ENCODE results near the gene APBB1. TPM values are rescaled to one million over a fixed set of nuclear protein-coding genes. Genes with fewer than 3 reads are reported as not detected.

APBB1 gene
- total RNA-seq, 1 donor from 2014 or later: 40.9 TPM

- no peaks in the 10 kb centered on the region for H3K4me1 ChIP-seq
- no peaks in the 10 kb centered on the region for H3K9me3 ChIP-seq
- no peaks in the 10 kb centered on the region for H3K27me3 ChIP-seq
- H3K4me3 ChIP-seq: no peak overlapping the region
- H3K27ac ChIP-seq: no peak overlapping the region
- TF ChIP-seq CTCF (IDR thresholded peaks at IDR 0.05): no peak
- DNase-seq: no peak
- intact Hi-C loops (cut with DNase I): no loop called here
- peaks cover 98% of the 10 kb centered on the region for H3K36me3 ChIP-seq
- ATAC-seq: no peak
These were observed 36.2 kb upstream of the APBB1 start for GRCh38 chr11:6455070-6455469.

- ATAC-seq (no peak), DNase-seq (no peak)
- TF ChIP-seq CTCF (IDR thresholded peaks at IDR 0.05): no peak
- Histone ChIP-seq H3K9me3 (no peaks in the 10 kb centered on the region), H3K27me3 (no peaks in the 10 kb centered on the region), H3K36me3 (peaks cover 93% of the 10 kb centered on the region), H3K4me3 (no peak overlapping the region), H3K4me1 (no peaks in the 10 kb centered on the region), H3K27ac (no peak overlapping the region)
- intact Hi-C loops (cut with DNase I): no loop called here
These were observed 34.3 kb upstream of the APBB1 start for GRCh38 chr11:6453152-6453551.

GRCh38 chr11:6452219-6452618 lies 33.3 kb upstream of the APBB1 start:
- DNase-seq (no peak), ATAC-seq (no peak)
- TF ChIP-seq CTCF (IDR thresholded peaks at IDR 0.05): no peak
- no peak overlapping the region for H3K27ac ChIP-seq
- H3K4me1 ChIP-seq: no peaks in the 10 kb centered on the region
- peaks cover 84% of the 10 kb centered on the region for H3K36me3 ChIP-seq
- no peak overlapping the region for H3K4me3 ChIP-seq
- no peaks in the 10 kb centered on the region for H3K9me3 ChIP-seq
- intact Hi-C loops (cut with DNase I): no loop called here
- no peaks in the 10 kb centered on the region for H3K27me3 ChIP-seq

GRCh38 chr11:6448574-6448973 lies 29.7 kb upstream of the APBB1 start:
- Histone ChIP-seq H3K36me3 (peaks cover 48% of the 10 kb centered on the region), H3K27me3 (no peaks in the 10 kb centered on the region), H3K4me1 (no peaks in the 10 kb centered on the region), H3K9me3 (no peaks in the 10 kb centered on the region), H3K4me3 (no peak overlapping the region), H3K27ac (no peak overlapping the region)
- DNase-seq (no peak), ATAC-seq (no peak)
- TF ChIP-seq CTCF (IDR thresholded peaks at IDR 0.05): no peak
- intact Hi-C loops (cut with DNase I): no loop called here

- peak; percentile 90 for ATAC-seq
- H3K4me3 ChIP-seq: no peak overlapping the region
- TF ChIP-seq CTCF (IDR thresholded peaks at IDR 0.05): peak; percentile 85
- DNase-seq: peak; percentile 78
- no peaks in the 10 kb centered on the region for H3K9me3 ChIP-seq
- no peaks in the 10 kb centered on the region for H3K27me3 ChIP-seq
- H3K27ac ChIP-seq: no peak overlapping the region
- intact Hi-C loops (cut with DNase I): loop anchor here (5.0 kb wide), 1 partner anchor 61 kb away; no protein-coding TSS in a partner anchor
- H3K36me3 ChIP-seq: no peaks in the 10 kb centered on the region
- no peaks in the 10 kb centered on the region for H3K4me1 ChIP-seq
These were observed 24.5 kb upstream of the APBB1 start for GRCh38 chr11:6443269-6444003.
